HG02571 (cell line): Measurements from ENCODE around the gene GALNT10.

Source experiments
- ATAC-seq: cut with Tn5 transposase; IDR thresholded peaks from one replicate; pipeline ENCODE4 v1.9.1; 2021; ENCODE audit warnings: mild to moderate bottlenecking, moderate library complexity; ENCODE audit not compliant: unreplicated experiment

GALNT10 gene

DNA sequence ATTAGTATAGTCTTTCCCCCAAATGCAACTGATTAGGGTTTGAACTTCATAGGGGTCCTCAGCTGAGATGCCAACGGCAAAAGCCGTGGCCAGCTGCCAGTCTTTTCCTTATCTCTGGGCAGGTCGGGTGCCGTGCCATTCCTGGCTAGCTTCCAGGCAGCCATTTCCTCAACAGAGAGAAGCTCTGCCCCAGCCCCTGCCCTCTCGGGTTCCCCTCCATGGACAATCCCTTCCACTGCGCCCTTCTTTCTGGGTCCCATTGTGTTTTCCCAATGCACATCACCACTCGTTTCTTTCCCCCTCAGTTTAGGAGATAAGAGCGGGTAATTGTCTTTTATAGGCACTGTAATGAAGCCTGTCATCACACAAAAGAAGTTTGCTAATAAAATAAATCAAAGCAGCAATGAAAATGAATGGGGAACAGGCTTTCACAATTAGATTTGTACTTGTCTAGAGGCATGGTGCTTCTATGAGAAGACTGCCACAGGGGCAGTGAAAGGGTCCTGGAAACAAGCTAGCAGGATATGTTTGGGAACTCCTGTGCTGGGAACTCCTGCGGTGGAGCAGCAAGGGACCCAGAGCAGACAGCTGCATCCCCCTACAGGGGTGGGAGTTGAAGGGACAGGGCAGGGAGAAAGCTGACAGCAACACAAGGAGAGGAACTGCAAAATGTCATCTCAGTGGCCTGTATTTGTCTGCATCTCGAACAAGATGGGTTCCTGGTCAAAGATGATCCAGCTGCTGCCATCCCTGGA lies 207.3 kb downstream of the GALNT10 start:
- ATAC-seq, result no peak

DNA sequence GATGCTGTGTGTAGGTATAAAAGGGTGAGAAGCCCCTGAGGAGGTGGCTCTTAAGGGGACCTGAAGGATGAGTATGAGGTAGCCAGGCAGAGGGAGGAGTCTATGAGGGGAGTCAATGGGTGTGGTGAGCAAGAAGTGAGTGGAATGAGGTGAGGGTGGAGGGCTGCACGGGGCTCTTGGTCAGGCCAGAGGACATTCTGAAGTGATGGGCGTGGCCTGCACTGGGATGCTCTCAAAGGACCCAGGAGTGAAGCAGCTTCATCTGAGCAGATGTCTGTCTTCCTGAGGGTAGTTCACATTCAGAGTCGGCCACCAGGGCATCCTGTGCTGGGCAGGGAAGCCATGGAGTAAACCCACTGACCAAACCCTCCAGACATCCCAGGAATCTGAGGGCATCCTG lies 210.1 kb downstream of the GALNT10 start:
- ATAC-seq, result no peak

DNA sequence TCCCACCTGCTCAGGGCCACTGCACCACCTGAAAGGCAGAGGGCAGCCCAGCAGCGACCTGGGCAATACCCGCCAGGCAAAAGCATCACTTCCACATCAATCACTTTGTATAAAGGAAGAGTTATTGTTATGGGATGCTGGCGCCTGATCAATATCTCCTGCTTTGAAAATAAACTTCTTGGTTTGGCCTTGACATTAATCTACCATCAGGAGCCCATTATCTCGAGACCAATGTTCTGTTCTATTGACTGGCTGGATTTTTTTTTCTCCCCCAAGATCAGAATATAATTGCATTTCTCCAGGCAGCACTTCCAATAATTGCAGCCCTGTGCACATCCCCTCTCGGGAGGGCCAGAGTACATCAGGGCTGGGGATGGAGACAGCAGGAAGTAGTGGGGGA lies 210.8 kb downstream of the GALNT10 start:
- no peak for ATAC-seq

DNA sequence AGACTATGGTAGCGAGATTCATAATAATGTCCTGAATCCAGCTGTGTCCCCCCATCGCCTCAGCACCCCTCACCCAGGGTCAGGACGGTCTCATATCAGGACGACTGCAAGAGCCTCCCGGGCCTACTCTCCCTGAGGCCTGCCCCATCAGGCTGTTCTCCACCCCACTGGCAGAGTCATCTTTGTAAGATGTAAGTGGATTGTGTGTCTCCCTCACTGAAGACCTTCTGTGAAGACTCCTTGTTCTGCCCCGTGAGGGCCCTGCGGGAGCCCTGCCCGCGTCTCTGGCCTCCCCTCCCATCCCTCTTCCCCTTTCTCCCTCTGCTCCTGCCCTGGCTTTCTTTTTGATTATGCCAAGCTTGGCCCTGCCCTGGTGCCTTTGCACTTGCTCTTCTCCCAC lies 211.4 kb downstream of the GALNT10 start:
- no peak for ATAC-seq

DNA sequence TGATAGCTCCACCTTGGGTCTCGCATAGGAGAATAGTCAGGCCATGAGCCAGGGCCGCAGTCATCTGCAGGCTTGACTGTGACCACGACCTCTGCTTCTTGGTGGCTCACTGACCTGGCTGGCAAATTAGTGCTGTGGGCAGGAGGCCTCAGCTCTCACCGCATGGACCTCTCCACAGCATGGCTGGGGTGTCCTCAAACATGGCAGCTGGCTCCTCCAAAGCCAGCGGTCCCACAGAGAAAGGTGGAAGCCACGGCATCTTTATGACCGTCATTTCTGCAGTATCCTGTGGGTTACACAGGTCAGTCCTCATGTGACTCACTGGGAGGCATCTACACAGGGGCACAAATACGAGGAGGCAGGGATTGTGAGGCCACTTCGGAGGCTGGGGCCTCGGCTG lies 212.1 kb downstream of the GALNT10 start:
- ATAC-seq, result no peak

DNA sequence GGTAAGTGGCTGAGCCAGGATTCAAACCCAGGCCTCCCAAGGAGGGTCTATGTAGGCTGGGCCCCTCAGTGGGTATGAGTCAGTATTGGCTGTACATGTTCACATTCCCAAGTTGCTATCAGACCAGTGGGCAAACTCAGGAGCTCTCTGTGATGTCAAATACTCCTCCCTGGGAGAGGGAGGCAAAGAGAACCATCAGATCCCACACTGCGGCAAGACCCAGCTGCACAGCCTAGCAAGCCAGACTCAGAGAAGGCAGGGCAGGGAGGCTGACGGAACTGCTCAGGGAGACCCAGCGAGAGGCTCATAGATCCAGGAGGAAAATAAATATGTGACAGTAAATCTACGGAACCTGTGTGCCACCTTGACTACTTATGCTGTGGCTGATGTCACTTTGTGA lies 212.7 kb downstream of the GALNT10 start:
- ATAC-seq, result no peak

DNA sequence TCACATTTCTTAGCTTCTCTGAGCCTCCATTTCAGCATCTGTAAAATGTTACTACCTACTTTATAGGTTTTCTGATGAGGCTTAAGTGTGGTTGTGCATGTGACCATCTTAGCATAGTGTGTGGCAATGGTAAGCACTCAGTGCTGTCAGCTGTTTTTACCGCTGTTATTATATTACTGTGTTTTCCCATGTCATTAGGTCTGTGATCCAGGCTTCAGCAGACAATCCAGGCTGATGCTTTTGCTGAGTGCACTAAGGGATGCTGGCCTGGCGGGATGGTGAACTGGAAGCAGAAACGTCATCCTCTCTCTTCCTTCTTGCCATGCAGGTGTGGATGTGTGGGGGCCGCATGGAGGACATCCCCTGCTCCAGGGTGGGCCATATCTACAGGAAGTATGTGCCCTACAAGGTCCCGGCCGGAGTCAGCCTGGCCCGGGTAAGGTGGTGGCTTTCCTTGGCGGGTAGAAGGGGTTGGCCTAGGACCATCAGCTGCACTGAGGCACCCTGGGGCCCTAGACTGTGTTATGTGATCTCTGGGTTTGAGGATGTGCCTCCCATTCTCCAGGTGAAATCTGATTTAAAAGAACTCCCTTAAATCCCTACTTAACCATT lies 213.3 kb downstream of the GALNT10 start:
- ATAC-seq, result no peak

DNA sequence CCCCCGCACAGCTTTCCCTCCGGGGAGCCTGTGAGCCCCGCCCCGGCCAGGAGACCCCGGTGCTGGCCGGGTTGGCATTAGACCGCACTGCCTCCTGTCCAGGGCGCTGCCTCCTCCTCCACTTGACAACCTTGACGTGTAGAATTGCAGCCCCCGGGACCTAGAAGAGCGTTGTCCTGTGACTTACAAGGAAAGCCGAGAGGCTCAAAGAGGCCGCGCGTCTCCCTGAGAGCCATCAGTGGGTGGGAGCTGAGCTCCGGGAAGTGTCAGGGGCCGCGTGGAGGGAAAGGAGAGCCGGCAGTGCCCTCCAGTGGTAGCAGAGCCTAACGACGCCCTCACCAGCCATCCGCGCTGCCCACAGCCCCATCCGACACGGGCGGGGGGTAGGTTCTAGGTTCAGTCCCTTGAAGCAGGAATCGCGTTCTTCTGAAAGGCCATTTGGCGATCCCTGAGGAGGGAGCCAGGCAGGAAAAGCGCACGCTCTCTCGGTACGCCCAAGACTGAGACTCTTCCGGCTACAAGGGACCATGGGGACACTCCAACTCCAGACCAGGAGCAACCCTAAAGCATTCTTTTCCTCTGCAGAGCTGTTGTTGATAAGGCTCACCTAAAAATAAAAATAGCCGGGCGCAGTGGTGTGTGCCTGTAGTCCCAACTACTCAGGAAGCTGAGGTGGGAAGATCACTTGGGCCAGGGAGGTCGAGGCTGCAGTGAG lies 214.7 kb downstream of the GALNT10 start:
- peak; percentile 94 for ATAC-seq

DNA sequence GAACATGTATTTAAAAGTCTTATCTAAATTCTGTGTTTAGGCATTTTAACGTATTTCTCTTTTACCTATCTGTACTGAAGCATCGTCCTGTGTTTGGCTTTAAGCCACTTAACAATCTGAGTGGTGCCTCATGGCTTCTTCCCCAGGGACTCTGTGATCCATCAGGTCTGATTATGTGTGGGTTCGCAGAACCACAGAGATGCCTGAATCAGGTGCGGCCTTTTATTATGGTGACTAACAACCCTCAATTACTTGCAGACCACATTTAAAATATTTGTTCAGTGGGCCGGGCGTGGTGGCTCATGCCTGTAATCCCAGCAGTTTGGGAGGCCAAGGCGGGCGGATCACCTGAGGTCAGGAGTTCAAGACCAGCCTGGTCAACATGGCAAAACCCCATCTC lies 215.7 kb downstream of the GALNT10 start:
- no peak for ATAC-seq

DNA sequence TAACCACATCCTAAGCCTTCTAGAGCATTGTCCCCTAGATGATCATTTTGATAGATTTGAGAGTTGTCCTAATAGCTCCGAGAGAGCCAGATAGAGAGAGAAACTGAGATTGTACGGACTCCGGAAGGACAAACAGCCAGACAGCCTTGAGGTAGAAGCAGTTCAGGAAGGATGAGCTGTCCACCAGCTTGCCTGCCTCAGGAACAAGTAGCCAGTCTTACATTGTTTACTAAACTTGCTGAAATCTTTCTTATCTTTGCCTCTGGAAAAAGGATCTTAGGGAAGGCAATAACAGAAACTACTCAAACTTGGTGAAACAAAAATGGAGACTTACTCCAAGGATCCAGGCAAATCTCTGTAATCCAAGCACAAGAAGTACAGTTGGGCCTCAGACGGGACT lies 216.3 kb downstream of the GALNT10 start:
- ATAC-seq, result no peak

DNA sequence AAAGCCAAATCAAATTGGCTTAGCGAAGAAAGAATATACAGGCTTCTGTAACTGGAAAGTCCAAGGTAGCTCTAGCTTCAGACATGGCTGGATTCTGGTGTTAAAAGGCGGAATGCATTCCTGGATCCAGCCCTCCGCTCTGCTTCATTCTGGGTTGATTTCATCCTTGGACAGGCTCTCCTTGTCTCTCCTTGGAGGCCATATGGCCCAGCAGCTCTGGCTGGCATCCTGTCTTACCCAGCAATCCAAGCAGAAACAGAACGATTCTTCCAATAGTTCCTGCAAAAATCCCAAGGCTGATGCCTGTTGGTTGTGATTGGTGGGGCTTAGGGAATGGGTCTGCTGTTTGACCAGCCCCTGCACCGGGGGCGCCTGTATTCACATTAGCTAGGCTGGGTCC lies 218.3 kb downstream of the GALNT10 start:
- ATAC-seq, result no peak

DNA sequence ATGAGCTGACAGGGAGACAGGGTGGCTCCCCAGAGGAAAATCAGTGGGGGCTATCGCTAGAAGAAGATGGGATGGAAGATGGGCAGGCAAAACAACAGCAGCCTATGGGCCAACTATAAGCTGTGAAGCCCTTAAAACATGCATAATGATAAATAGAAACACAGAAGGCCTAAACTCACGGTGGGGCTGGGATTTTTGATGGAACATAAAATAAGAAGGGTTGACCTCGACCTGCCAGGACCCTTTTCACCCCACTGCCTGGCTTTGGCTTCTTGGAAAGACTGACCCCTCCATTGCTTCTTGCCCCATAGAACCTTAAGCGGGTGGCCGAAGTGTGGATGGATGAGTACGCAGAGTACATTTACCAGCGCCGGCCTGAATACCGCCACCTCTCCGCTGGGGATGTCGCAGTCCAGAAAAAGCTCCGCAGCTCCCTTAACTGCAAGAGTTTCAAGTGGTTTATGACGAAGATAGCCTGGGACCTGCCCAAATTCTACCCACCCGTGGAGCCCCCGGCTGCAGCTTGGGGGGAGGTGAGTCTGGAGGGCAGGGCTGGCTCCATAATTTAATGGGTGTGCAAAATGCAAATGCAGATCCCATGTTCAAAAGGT lies 218.8 kb downstream of the GALNT10 start:
- no peak for ATAC-seq

DNA sequence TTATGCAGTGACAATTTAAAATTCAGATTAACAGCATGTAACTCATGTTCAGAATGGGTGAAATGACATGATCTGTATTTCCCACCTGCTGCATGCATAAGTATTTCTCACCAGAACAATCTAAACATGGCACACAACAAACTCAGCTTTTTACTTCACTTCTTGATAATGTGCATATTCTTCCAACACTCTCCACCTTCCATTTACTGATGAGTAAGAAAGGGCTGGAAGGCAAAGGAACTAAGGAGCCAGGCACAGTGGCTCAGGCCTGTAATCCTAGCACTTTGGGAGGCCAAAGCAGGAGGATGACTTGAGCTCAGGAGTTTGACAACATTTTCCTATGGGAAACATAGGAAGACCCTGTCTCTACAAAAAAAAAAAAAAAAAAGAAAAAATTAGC lies 219.5 kb downstream of the GALNT10 start:
- no peak for ATAC-seq

DNA sequence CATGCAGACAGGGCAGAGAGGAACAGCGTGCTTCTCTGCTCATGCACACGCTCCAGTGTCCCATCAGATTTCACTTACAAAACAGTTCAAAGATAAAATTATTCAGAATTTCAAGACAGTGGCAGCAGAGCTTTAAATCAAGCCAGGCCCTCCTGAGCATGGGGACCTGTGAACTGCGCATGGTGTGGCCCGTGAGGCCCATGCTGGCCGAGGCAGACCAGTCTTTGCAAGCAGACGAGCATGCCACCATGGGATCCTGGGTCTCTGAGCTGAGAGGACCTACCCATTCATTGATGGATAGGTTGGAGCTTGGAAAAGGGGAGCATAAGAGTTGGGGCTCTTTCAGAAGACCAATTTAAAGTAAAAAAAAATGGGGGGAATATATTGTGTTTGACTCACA lies 220.3 kb downstream of the GALNT10 start:
- ATAC-seq, result no peak

DNA sequence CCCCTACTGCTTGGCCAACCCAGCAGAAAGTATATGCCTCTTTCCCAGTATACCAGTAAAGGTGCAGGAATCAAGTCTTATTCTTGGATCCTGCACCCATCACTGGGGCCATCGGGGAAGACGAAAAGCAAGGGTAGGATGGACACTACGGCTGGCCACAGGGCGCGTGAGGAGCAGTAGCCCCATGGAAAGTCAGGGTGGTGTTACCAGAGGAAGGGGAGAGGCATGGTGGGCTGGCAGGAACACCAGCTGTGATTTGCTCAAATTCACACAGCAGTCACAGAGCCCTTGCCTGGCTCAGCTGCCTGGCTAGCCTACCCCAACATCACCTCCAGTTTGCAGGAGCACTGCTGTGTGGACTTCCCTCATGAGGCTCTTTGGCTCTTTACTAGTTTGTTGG lies 220.8 kb downstream of the GALNT10 start:
- no peak for ATAC-seq

DNA sequence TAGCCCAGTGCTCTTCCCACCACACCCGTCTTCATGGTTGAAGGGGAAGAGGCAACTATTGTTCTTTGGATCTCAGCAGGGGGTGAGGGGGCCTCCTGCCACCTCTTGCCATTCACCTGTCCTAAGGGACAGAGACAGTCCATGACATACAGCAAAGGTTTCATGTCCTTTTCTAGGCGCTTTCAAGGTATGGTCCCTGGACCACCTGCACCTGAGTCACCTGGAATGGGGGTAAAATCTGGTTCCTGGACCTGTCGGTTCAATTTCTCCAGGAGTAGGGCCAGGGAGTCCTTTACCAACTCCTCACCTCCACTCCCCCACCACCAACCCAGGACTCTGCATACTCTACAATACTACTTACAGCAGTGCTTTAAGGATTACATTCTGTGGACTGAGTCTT lies 221.8 kb downstream of the GALNT10 start:
- ATAC-seq, result no peak

DNA sequence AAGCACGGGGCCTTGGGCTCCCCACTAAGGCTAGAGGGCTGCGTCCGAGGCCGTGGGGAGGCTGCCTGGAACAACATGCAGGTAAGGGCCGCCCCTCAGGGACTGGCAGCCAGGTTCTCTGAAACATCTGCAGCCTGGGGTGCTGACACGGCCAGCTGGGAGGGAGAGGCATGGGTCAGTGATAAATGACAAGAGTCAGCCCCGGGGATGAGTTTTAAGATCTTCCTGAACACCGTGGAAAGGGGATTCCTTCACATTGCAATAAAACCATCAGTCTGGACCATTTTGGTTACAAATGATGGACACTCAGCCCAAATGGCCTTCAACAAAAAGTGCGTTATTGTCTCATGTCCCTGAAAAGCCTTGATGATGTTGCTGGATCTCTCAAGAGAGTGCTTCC lies 222.4 kb downstream of the GALNT10 start:
- ATAC-seq, result no peak

DNA sequence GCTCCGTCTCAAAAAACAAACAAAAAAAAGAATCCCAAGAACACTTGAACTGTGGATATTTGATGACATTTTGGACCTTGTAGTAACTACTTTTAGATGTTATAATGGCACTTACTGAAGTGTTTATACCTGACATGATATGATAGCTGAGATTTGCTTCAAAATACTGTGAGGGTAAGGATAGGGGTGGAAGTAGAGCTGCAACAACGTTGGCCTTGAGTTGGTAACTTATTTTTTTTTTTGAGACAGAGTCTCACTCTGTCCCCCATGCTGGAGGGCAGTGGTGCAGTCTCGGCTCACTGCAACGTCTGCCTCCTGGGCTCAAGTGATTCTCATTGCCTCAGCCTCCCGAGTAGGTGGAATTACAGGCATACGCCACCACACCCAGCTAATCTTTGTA lies 224.6 kb downstream of the GALNT10 start:
- no peak for ATAC-seq

DNA sequence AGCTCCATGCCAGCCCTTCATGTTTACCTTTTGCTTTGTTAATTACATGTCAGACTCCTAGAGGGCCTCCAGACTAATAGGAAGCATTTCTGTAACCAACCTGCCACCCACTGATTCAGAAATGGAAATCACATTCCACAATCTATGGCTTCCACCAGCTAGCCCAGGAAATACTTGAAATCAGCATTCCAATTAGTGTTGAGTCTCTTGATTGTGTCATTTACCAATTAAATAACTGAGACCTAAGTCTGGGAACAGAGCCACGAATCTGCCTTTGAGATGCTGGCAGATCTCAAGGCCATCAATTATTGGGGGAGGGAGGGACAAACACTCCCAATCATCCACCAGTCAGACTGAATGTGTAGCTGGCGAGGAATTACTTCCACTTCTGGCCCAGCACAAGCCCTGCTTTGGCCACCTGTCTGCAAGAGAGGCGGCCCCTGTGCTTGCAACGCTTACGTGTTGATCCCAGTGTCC lies 227.8 kb downstream of the GALNT10 start:
- ATAC-seq, result no peak

DNA sequence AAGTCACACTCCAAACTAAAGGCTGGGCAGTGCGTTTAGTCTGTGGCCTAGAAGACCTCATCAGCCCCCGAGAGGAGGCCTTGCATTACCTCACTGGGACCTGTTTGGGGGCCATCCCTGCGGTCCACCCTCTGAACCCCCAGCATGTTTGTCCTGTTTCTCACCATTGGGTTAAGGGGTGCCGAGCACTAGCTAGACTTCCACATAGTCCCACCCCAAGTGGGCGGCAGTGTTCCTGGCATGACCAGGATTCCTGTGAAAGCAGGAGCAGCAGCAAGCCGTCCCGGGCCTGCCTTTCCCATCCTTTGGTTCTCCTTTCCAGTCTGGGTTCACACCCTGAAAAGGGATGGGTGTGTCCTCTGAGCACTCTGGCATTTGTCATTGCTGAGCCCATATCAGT lies 228.7 kb downstream of the GALNT10 start:
- no peak for ATAC-seq

DNA sequence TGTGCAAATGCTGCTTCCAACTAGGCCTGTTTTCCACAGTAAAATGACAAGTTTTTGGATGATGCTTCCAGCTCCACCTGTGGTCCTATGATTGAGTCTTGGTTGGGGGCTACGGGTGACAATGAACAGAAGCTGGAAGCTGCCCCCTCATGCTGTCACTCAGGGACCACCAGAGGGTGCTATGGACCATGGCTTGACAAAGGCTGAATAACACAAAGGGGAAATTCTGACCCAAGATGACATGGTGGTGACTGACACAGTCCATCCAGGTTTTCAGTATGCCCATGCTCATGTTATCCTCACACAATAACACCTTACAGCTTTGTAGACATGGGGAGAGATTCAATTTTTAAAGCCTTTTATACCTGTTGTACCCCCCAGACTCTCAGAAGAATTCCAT lies 231.3 kb downstream of the GALNT10 start:
- no peak for ATAC-seq

DNA sequence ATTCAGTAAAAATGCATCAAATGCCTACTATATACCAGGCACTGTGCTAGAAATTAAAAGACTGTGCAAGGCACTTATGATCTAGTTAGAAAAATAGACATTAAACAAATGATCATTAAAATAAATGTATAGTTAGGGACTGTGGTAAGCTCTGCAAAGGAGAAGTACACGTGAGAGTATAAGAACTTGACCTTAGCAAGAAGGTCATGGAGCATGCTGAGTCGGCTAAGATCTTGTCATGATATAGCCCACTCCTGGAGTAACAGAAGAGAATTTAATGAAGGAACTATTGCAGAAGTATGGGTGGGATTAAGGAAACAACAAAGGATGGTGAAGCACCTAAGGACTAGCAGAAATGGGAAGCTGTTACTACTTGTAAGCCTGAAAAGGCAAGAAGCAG lies 231.8 kb downstream of the GALNT10 start:
- ATAC-seq, result no peak
